Neural progenitor cell (in vitro differentiated cells): ENCODE measurements around the gene NALCN. TPM values are rescaled to one million over a fixed set of nuclear protein-coding genes. Genes with fewer than 3 reads are reported as not detected.

Experiments used
- DNase-seq: peaks from one replicate; pipeline ENCODE4 v3.0.0-alpha.2; 2016; ENCODE audit warnings: low spot score
- H2AFZ ChIP-seq: fragments of 200-600 bp; sonication (generic); replicated peaks from 2 replicates; pipeline ENCODE4 v1.6.1; 2016; ENCODE audit warnings: antibody characterized with exemption
- H3F3A ChIP-seq: fragments of 200-600 bp; sonication (generic); 2 replicates; pipeline ENCODE4 v1.6.1; 2016; ENCODE audit warnings: antibody characterized with exemption, low read depth
- H3K27ac ChIP-seq: fragments of 200-600 bp; sonication (generic); 2 replicates; pipeline ENCODE4 v1.5.1; 2016; ENCODE audit warnings: mild to moderate bottlenecking
- H3K27me3 ChIP-seq: fragments of 200-600 bp; sonication (generic); 2 replicates; pipeline ENCODE4 v1.6.1; 2016; ENCODE audit warnings: mild to moderate bottlenecking, moderate library complexity
- H3K36me3 ChIP-seq: fragments of 200-600 bp; sonication (generic); 2 replicates; pipeline ENCODE4 v1.5.1; 2016
- H3K4me1 ChIP-seq: fragments of 200-600 bp; sonication (generic); 2 replicates; pipeline ENCODE4 v1.6.1; 2016; ENCODE audit warnings: mixed run types
- H3K4me2 ChIP-seq: fragments of 200-600 bp; sonication (generic); 2 replicates; pipeline ENCODE4 v1.6.1; 2016
- H3K4me3 ChIP-seq: fragments of 200-600 bp; sonication (generic); 2 replicates; pipeline ENCODE4 v1.5.1; 2016
- H3K79me2 ChIP-seq: fragments of 200-600 bp; sonication (generic); 2 replicates; pipeline ENCODE4 v1.6.1; 2016; ENCODE audit warnings: low read depth
- H3K9ac ChIP-seq: fragments of 200-600 bp; sonication (generic); 2 replicates; pipeline ENCODE4 v1.6.1; 2016
- H3K9me3 ChIP-seq: fragments of 200-600 bp; sonication (generic); 2 replicates; pipeline ENCODE4 v1.5.1; 2016; ENCODE audit warnings: low read depth
- H4K20me1 ChIP-seq: fragments of 200-600 bp; sonication (generic); 2 replicates; pipeline ENCODE4 v1.6.1; 2016; ENCODE audit warnings: low read depth
- H3K27ac Mint-ChIP-seq: 3 replicates; pipeline ENCODE4 v1.8.0; 2021; ENCODE audit warnings: mixed read lengths
- H3K27me3 Mint-ChIP-seq: 2 replicates; pipeline ENCODE4 v1.8.0; 2022; ENCODE audit warnings: low read depth, mild to moderate bottlenecking, inconsistent platforms, moderate library complexity, mixed read lengths; ENCODE audit not compliant: insufficient read depth
- H3K36me3 Mint-ChIP-seq: 3 replicates; pipeline ENCODE4 v1.8.0; 2021; ENCODE audit warnings: mixed read lengths
- H3K4me1 Mint-ChIP-seq: 3 replicates; pipeline ENCODE4 v1.8.0; 2021; ENCODE audit warnings: mixed read lengths
- H3K4me3 Mint-ChIP-seq: 3 replicates; pipeline ENCODE4 v1.8.0; 2021; ENCODE audit warnings: mild to moderate bottlenecking, moderate library complexity, mixed read lengths
- H3K9me3 Mint-ChIP-seq: 3 replicates; pipeline ENCODE4 v1.8.0; 2020; ENCODE audit warnings: mixed read lengths
- CTCF ChIP-seq: fragments of 200-600 bp; sonication (generic); IDR thresholded peaks from 2 replicates; pipeline ENCODE4 v1.5.1; 2017; ENCODE audit warnings: antibody characterized with exemption, mild to moderate bottlenecking
- EZH2 ChIP-seq: fragments of 200-600 bp; sonication (generic); IDR thresholded peaks from 2 replicates; pipeline ENCODE4 v1.6.1; 2017; ENCODE audit warnings: antibody characterized with exemption, mild to moderate bottlenecking, moderate library complexity
- EZH2phosphoT487 ChIP-seq: fragments of 200-600 bp; sonication (generic); IDR thresholded peaks from 2 replicates; pipeline ENCODE4 v1.6.1; 2017; ENCODE audit warnings: antibody characterized with exemption
- total RNA-seq: library from RNA; depleted of rRNA; stranded (reverse); fragments of >200 nt; gene quantifications from 2 replicates; pipeline ENCODE4 v1.2.3, GENCODE V29; 2015; ENCODE audit warnings: low replicate concordance

NALCN gene
- total RNA-seq, 1 donor from 2014 or later = 1.1 TPM

DNA sequence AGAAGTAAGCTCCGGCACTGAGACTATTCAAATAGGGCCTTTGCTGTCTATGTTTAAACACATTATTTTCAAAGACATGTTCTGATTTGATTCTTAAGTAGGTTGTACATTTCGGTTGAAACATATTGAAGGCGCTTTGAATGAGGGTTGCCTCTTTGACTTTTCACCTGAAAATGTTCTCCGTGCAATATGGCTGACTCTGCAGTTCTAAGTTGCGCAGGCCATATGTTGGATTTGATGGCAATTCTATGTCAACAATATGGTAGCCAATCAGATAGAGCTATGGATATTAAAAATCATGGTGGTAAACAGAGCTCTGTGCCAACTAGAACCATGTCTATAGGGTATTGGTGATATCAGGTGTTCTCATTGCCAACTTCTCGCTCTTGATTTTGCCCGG lies 307.3 kb downstream of the NALCN start:
- Mint-ChIP-seq H3K36me3 (no peaks in the 10 kb centered on the region), H3K27me3 (no peaks in the 10 kb centered on the region), H3K4me3 (no peak overlapping the region), H3K4me1 (peaks cover 10% of the 10 kb centered on the region), H3K27ac (no peak overlapping the region), H3K9me3 (peaks cover 18% of the 10 kb centered on the region)
- Histone ChIP-seq H3K27me3 (no peaks in the 10 kb centered on the region), H3F3A (no peaks in the 10 kb centered on the region), H3K4me2 (no peak overlapping the region), H3K9me3 (no peaks in the 10 kb centered on the region), H3K36me3 (no peaks in the 10 kb centered on the region), H2AFZ (no peak overlapping the region), H3K4me1 (no peaks in the 10 kb centered on the region), H3K9ac (no peak overlapping the region), H3K4me3 (no peak overlapping the region), H3K79me2 (no peaks in the 10 kb centered on the region), H4K20me1 (no peaks in the 10 kb centered on the region), H3K27ac (no peak overlapping the region)
- DNase-seq = no peak
- TF ChIP-seq CTCF (no peak), EZH2phosphoT487 (no peak), EZH2 (no peak)

- H3K27ac ChIP-seq = no peak overlapping the region
- no peak overlapping the region for H2AFZ ChIP-seq
- no peak overlapping the region for H3K4me3 ChIP-seq
- H3K4me1 Mint-ChIP-seq = peaks cover 4% of the 10 kb centered on the region
- no peak overlapping the region for H3K4me2 ChIP-seq
- H3K79me2 ChIP-seq = no peaks in the 10 kb centered on the region
- TF ChIP-seq EZH2phosphoT487 (no peak), EZH2 (no peak), CTCF (no peak)
- no peaks in the 10 kb centered on the region for H3K36me3 Mint-ChIP-seq
- no peaks in the 10 kb centered on the region for H3K27me3 ChIP-seq
- no peak overlapping the region for H3K4me3 Mint-ChIP-seq
- H3F3A ChIP-seq = no peaks in the 10 kb centered on the region
- H4K20me1 ChIP-seq = no peaks in the 10 kb centered on the region
- peaks cover 2% of the 10 kb centered on the region for H3K27me3 Mint-ChIP-seq
- H3K9me3 Mint-ChIP-seq = no peaks in the 10 kb centered on the region
- no peak for DNase-seq
- H3K36me3 ChIP-seq = no peaks in the 10 kb centered on the region
- H3K9me3 ChIP-seq = no peaks in the 10 kb centered on the region
- H3K4me1 ChIP-seq = no peaks in the 10 kb centered on the region
- H3K9ac ChIP-seq = no peak overlapping the region
- no peak overlapping the region for H3K27ac Mint-ChIP-seq
Measured at GRCh38 chr13:101098873-101099272, 317.4 kb downstream of the NALCN start.

DNA sequence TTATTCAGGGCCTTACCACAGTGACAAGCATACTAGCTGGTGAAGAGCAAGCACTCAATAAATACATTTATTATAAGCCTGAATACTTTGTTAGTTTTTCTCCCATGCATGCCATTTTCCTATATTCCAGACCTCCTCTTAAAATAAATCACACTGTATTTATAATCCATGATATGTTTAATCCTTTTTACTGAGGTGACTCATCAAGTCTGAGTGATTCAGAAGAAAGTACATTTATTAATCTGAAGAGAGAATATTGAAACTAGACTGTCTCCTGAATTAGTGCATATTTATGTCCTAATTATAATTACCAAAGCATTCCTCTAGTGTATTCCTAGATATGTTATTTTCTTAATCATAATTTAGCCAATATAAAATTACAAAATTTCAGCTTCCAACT lies 323.3 kb downstream of the NALCN start:
- Histone ChIP-seq H2AFZ (no peak overlapping the region), H3K4me3 (no peak overlapping the region), H3K4me2 (no peak overlapping the region), H3K27me3 (no peaks in the 10 kb centered on the region), H4K20me1 (no peaks in the 10 kb centered on the region), H3K4me1 (no peaks in the 10 kb centered on the region), H3F3A (no peaks in the 10 kb centered on the region), H3K27ac (no peak overlapping the region), H3K9ac (no peak overlapping the region), H3K79me2 (no peaks in the 10 kb centered on the region), H3K36me3 (no peaks in the 10 kb centered on the region), H3K9me3 (no peaks in the 10 kb centered on the region)
- H3K4me3 Mint-ChIP-seq = no peak overlapping the region
- H3K4me1 Mint-ChIP-seq = no peaks in the 10 kb centered on the region
- no peaks in the 10 kb centered on the region for H3K36me3 Mint-ChIP-seq
- no peak overlapping the region for H3K27ac Mint-ChIP-seq
- DNase-seq = no peak
- no peaks in the 10 kb centered on the region for H3K9me3 Mint-ChIP-seq
- H3K27me3 Mint-ChIP-seq = peaks cover under 1% of the 10 kb centered on the region
- TF ChIP-seq CTCF = no peak
- no peak for TF ChIP-seq EZH2phosphoT487
- no peak for TF ChIP-seq EZH2

GRCh38 chr13:101090287-101090686 lies 326.0 kb downstream of the NALCN start:
- no peak for DNase-seq
- no peaks in the 10 kb centered on the region for H3K9me3 ChIP-seq
- H3K4me3 ChIP-seq = no peak overlapping the region
- no peak overlapping the region for H3K9ac ChIP-seq
- no peak overlapping the region for H3K4me3 Mint-ChIP-seq
- H2AFZ ChIP-seq = no peak overlapping the region
- TF ChIP-seq EZH2 = no peak
- no peak for TF ChIP-seq EZH2phosphoT487
- TF ChIP-seq CTCF = no peak
- H3K4me2 ChIP-seq = no peak overlapping the region
- no peaks in the 10 kb centered on the region for H3F3A ChIP-seq
- H3K9me3 Mint-ChIP-seq = no peaks in the 10 kb centered on the region
- H3K4me1 ChIP-seq = no peaks in the 10 kb centered on the region
- no peaks in the 10 kb centered on the region for H3K79me2 ChIP-seq
- no peaks in the 10 kb centered on the region for H3K36me3 Mint-ChIP-seq
- H4K20me1 ChIP-seq = no peaks in the 10 kb centered on the region
- no peak overlapping the region for H3K27ac ChIP-seq
- no peaks in the 10 kb centered on the region for H3K27me3 ChIP-seq
- no peak overlapping the region for H3K27ac Mint-ChIP-seq
- no peaks in the 10 kb centered on the region for H3K4me1 Mint-ChIP-seq
- no peaks in the 10 kb centered on the region for H3K36me3 ChIP-seq
- H3K27me3 Mint-ChIP-seq = no peaks in the 10 kb centered on the region
